K562 (cell line): ENCODE results near the gene TUBA1A. TPM values are rescaled to one million over a fixed set of nuclear protein-coding genes. Genes with fewer than 3 reads are reported as not detected.

Source experiments
- ATAC-seq: fragments of 200-7000 bp; cut with Tn5 transposase; 3 replicates; pipeline ENCODE4 v1.9.1; 2020; ENCODE audit warnings: moderate library complexity
- BruUV-seq: library from RNA; stranded (reverse); fragments of 400-500 nt; replicated peaks from 2 replicates; lab custom pipeline; 2021; lab: Mats Ljungman, UMichigan
- CTCF ChIA-PET: fragments of 300-600 bp; formaldehyde crosslinking; extraction: SDS; loops from one replicate; lab custom pipeline; 2021; ENCODE audit warnings: low intra/inter-chr PET ratio; lab: Yijun Ruan, JAX
- POLR2A ChIA-PET: fragments of 300-600, 350-650 bp; sonication (Branson Sonifier 250); formaldehyde crosslinking; extraction: SDS; loops from one replicate; lab custom pipeline; 2021; ENCODE audit warnings: antibody characterized with exemption, inconsistent platforms; lab: Yijun Ruan, JAX
- DNase-seq, 4 experiments: peaks; one replicate each; pipeline versions ENCODE4 v3.0.0 to v3.0.0-alpha.2; 2011 to 2018; ENCODE audit warnings: low spot score in 3 of 4, mixed read lengths in 3 of 4; ENCODE audit errors: extremely low read depth in 1 of 4
- FAIRE-seq: peaks from 2 replicates; lab custom pipeline; 2011; peaks lifted over from hg19 to GRCh38; lab: Jason Lieb, UNC
- H2AFZ ChIP-seq: 2 replicates; pipeline ENCODE4 v1.6.0; 2011; ENCODE audit warnings: low read depth, low read length, control low read depth, inconsistent platforms
- H3K27ac ChIP-seq: fragments of 200-600 bp; 3 replicates; pipeline ENCODE4 v1.8.0; 2011; ENCODE audit warnings: low read depth, mild to moderate bottlenecking, control low read depth, inconsistent platforms, low read length, moderate library complexity, mixed read lengths; ENCODE audit errors: extremely low read depth
- H3K27me3 ChIP-seq, 2 experiments: fragments of 300-600 bp in 1 of 2; 2 replicates in 1 of 2; 3 replicates in 1 of 2; pipeline versions ENCODE4 v1.6.0 to v1.8.0; 2011; ENCODE audit warnings: inconsistent platforms in 2 of 2, low read length in 2 of 2, mild to moderate bottlenecking in 1 of 2, mixed read lengths in 1 of 2, moderate library complexity in 1 of 2; ENCODE audit not compliant: control insufficient read depth in 2 of 2, insufficient read depth in 2 of 2
- H3K36me3 ChIP-seq: fragments of 300-600 bp; 3 replicates; pipeline ENCODE4 v1.8.0; 2011; ENCODE audit warnings: mild to moderate bottlenecking, low read length, inconsistent platforms; ENCODE audit not compliant: control insufficient read depth, insufficient read depth
- H3K4me1 ChIP-seq, 2 experiments: fragments of 200-600 bp in 1 of 2; replicated peaks in 1 of 2; 2 replicates in 1 of 2; 3 replicates in 1 of 2; pipeline versions ENCODE4 v1.5.1 to v1.8.0; 2011; ENCODE audit warnings: inconsistent platforms in 2 of 2, low read length in 2 of 2, mild to moderate bottlenecking in 1 of 2, mixed read lengths in 1 of 2, moderate library complexity in 1 of 2; ENCODE audit not compliant: control insufficient read depth in 2 of 2, insufficient read depth in 2 of 2
- H3K4me2 ChIP-seq: 2 replicates; pipeline ENCODE4 v1.6.1; 2011; ENCODE audit warnings: low read length, control low read depth, inconsistent platforms, mixed read lengths; ENCODE audit not compliant: insufficient read depth
- H3K4me3 ChIP-seq: fragments of 200-600 bp; sonication (generic), shearing (Covaris generic); 2 replicates; pipeline ENCODE4 v1.5.1; 2016; ENCODE audit warnings: control low read depth, inconsistent platforms
- H3K79me2 ChIP-seq: fragments of 200-600 bp; 3 replicates; pipeline ENCODE4 v1.8.0; 2011; ENCODE audit warnings: low read length, inconsistent platforms; ENCODE audit not compliant: control insufficient read depth, insufficient read depth
- H3K9ac ChIP-seq, 2 experiments: 2 replicates each; pipeline versions ENCODE4 v1.6.0 to v1.6.1; 2011; ENCODE audit warnings: low read depth in 2 of 2, low read length in 2 of 2, control low read depth in 1 of 2, inconsistent platforms in 1 of 2, mild to moderate bottlenecking in 1 of 2, mixed read lengths in 1 of 2; ENCODE audit not compliant: insufficient read depth in 1 of 2
- H3K9me1 ChIP-seq: one replicate; pipeline ENCODE4 v1.6.0; 2011; ENCODE audit warnings: inconsistent platforms, mild to moderate bottlenecking, low read length, moderate library complexity; ENCODE audit not compliant: control insufficient read depth, insufficient read depth
- H3K9me3 ChIP-seq: replicated peaks from 2 replicates; pipeline ENCODE4 v1.5.1; 2011; ENCODE audit warnings: low read depth, low read length, inconsistent platforms; ENCODE audit not compliant: control insufficient read depth, insufficient read depth
- H4K20me1 ChIP-seq: replicated peaks from 2 replicates; pipeline ENCODE4 v1.6.1; 2011; ENCODE audit warnings: low read length, inconsistent platforms, mixed read lengths; ENCODE audit not compliant: control insufficient read depth, insufficient read depth
- HOXB6 ChIP-seq: fragments of 250-450 bp; sonication (Bioruptor Pico); IDR thresholded peaks from 2 replicates; pipeline ENCODE4 v1.5.1; 2022; ENCODE audit warnings: mild to moderate bottlenecking, borderline replicate concordance
- LARP7 ChIP-seq: fragments of 450-650 bp; IDR thresholded peaks from 2 replicates; pipeline ENCODE4 v1.6.1; 2016
- MXI1 ChIP-seq: IDR thresholded peaks from 2 replicates; pipeline ENCODE4 v1.6.1; 2011; ENCODE audit warnings: low read depth, mild to moderate bottlenecking, improper control_type of control experiment, low read length
- ZFP36 ChIP-seq: fragments of 150-350 bp; IDR thresholded peaks from 2 replicates; pipeline ENCODE4 v1.6.1; 2018; ENCODE audit warnings: low read length, low read depth; ENCODE audit not compliant: partially characterized antibody
- ZNF668 ChIP-seq: fragments of 250-450 bp; sonication (Bioruptor Pico); IDR thresholded peaks from 2 replicates; pipeline ENCODE4 v1.8.0; 2022; ENCODE audit warnings: mild to moderate bottlenecking, inconsistent platforms
- WGBS: fragments of 100-300 bp; shearing (Covaris generic); methylation state at CpG from one replicate; pipeline ENCODE4 v1.1.6; 2016; ENCODE audit warnings: low coverage, mixed read lengths; ENCODE audit not compliant: insufficient coverage; ENCODE audit errors: missing lambda C conversion rate; 5-methylcytosine and 5-hydroxymethylcytosine counted together
- in situ Hi-C: fragments of 300-500 bp; cut with MboI; formaldehyde crosslinking; loops from 4 replicates; pipeline ENCODE4 v1.15.0; 2018; ENCODE audit warnings: inconsistent platforms, mixed read lengths
- intact Hi-C: fragments of 100-400 bp; cut with micrococcal nuclease; formaldehyde crosslinking; loops from 2 replicates; pipeline ENCODE4 v1.14.2; 2022
- polyA plus RNA-seq, 8 experiments: library from polyadenylated mRNA; depleted of rRNA in 4 of 8; stranded (reverse) in 5 of 8; unstranded in 3 of 8; fragments of >200 nt; fragmentation: Nextera tagmentation in 2 of 8; fragmentation: Illumina TruSeq in 1 of 8; extraction: Ambion mirVana in 2 of 8; extraction: Trizol in 1 of 8; gene quantifications; 2 replicates each; pipeline versions ENCODE4 v1.2.1 to v1.2.3, GENCODE V29; 2011 to 2014; ENCODE audit warnings: inconsistent platforms in 1 of 8, missing spikeins in 1 of 8
- total RNA-seq, 7 experiments: library from RNA; depleted of rRNA in 6 of 7; stranded (reverse); fragments of >200 nt in 6 of 7; fragmentation: Illumina TruSeq in 2 of 7; extraction: Trizol in 2 of 7; gene quantifications; 2 replicates each; pipeline versions ENCODE4 v1.2.1 to v1.2.3, GENCODE V29; 2011 to 2021; ENCODE audit warnings: low replicate concordance in 1 of 7
- TF ChIP-seq, protein P1 (sequence below): fragments of 250-450 bp; sonication (Bioruptor Pico); IDR thresholded peaks from 2 replicates; pipeline ENCODE4 v1.8.0; 2021; ENCODE audit warnings: borderline replicate concordance, mild to moderate bottlenecking, moderate library complexity; ENCODE audit not compliant: poor library complexity, severe bottlenecking
- TF ChIP-seq, protein P2 (sequence below): fragments of 450-650 bp; formaldehyde crosslinking; IDR thresholded peaks from 2 replicates; pipeline ENCODE4 v1.4.0; 2020; ENCODE audit warnings: mild to moderate bottlenecking, moderate library complexity
- TF ChIP-seq, protein P3 (sequence below), 2 experiments: fragments of 450-650 bp in 1 of 2; sonication (generic) in 1 of 2; formaldehyde crosslinking in 1 of 2; IDR thresholded peaks; 2 replicates each; pipeline versions ENCODE4 v1.7.1 to v1.9.0; 2016 to 2022; ENCODE audit warnings: inconsistent platforms in 1 of 2, mild to moderate bottlenecking in 1 of 2, missing genetic modification reagents in 1 of 2

Gene TUBA1A
- total and polyA plus RNA-seq, 9 of the 15 experiments (the other 6 are each of a cell fraction or from before 2014, with no cell fraction given) = 7.4 to 45.1 (median 11.9) TPM

DNA sequence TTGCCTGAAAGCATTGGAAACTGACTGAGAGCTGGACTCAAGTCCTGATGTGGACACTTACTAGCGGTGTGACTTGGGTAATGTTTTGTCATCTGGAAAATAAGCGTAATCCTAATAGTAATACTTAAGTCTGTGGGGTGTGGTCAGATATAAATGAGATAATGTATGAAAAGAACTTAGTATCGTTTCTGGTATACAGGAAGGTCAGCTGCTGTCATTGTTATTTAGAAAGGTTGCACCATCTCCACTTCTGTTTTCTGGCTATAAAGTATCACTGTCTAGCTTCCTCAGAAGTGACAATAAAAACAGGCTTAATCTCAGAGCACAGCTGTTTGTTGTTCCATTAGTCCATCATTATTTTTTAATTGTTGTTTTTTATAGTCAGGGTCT, 41.9 kb upstream of the TUBA1A start (continued):
- no peak for TF ChIP-seq ZFP36

DNA sequence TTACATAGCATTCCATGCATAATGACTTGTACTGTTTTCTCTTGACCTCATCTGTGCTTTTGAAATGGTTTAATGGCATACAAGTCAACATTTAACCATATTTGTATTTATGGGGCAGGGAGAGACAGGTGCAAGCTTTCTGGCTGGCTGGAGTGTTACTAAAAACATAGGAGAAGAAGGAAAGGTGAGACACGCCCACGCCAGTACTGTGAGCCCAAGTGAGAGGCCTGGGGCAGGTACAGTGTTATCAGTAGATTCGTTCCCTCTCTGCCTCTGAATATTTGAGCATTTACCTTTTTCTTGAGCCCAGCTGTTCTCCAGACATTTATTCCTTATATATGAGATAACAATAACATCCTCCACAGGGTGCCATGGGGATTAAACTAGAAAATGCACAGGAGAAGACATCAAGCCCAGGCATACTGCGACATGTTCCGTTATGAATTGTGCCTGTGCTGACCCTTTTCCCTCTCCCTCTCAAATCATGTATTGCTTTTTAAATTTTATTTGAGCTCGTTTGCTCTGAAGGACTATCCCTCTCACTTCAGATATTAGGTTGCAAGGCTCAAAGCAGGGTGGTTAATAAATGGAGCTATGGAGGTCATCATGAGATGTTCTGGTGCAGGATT, 41.4 kb upstream of the TUBA1A start:
- POLR2A ChIA-PET = interaction anchor here (0.6 to 4.2 kb wide), 4 partner anchors 8 to 136 kb away, joined by 3 to 46 read pairs (median 26); partner anchors contain the start of genes TUBA1B and TUBA1C
- H3K27me3 ChIP-seq = no peaks in the 10 kb centered on the region
- no TSS peak for BruUV-seq
- TF ChIP-seq, protein P1, sequence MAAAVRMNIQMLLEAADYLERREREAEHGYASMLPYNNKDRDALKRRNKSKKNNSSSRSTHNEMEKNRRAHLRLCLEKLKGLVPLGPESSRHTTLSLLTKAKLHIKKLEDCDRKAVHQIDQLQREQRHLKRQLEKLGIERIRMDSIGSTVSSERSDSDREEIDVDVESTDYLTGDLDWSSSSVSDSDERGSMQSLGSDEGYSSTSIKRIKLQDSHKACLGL = no peak
- TF ChIP-seq, protein P2, sequence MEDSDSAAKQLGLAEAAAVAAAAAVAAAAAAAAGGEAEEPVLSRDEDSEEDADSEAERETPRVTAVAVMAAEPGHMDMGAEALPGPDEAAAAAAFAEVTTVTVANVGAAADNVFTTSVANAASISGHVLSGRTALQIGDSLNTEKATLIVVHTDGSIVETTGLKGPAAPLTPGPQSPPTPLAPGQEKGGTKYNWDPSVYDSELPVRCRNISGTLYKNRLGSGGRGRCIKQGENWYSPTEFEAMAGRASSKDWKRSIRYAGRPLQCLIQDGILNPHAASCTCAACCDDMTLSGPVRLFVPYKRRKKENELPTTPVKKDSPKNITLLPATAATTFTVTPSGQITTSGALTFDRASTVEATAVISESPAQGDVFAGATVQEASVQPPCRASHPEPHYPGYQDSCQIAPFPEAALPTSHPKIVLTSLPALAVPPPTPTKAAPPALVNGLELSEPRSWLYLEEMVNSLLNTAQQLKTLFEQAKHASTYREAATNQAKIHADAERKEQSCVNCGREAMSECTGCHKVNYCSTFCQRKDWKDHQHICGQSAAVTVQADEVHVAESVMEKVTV (CRISPR knock-in tag) = no peak
- TF ChIP-seq, protein P3, sequence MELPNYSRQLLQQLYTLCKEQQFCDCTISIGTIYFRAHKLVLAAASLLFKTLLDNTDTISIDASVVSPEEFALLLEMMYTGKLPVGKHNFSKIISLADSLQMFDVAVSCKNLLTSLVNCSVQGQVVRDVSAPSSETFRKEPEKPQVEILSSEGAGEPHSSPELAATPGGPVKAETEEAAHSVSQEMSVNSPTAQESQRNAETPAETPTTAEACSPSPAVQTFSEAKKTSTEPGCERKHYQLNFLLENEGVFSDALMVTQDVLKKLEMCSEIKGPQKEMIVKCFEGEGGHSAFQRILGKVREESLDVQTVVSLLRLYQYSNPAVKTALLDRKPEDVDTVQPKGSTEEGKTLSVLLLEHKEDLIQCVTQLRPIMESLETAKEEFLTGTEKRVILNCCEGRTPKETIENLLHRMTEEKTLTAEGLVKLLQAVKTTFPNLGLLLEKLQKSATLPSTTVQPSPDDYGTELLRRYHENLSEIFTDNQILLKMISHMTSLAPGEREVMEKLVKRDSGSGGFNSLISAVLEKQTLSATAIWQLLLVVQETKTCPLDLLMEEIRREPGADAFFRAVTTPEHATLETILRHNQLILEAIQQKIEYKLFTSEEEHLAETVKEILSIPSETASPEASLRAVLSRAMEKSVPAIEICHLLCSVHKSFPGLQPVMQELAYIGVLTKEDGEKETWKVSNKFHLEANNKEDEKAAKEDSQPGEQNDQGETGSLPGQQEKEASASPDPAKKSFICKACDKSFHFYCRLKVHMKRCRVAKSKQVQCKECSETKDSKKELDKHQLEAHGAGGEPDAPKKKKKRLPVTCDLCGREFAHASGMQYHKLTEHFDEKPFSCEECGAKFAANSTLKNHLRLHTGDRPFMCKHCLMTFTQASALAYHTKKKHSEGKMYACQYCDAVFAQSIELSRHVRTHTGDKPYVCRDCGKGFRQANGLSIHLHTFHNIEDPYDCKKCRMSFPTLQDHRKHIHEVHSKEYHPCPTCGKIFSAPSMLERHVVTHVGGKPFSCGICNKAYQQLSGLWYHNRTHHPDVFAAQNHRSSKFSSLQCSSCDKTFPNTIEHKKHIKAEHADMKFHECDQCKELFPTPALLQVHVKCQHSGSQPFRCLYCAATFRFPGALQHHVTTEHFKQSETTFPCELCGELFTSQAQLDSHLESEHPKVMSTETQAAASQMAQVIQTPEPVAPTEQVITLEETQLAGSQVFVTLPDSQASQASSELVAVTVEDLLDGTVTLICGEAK (IDR thresholded peaks at IDR 0.05) = no peak
- TF ChIP-seq, protein P3 (CRISPR knock-in tag; IDR thresholded peaks at IDR 0.05) = no peak
- TF ChIP-seq MXI1 (no peak), ZNF668 (CRISPR knock-in tag) (no peak), HOXB6 (CRISPR knock-in tag) (no peak), LARP7 (no peak)

More for the DNA sequence above, 41.4 kb upstream of the TUBA1A start:
- no peak overlapping the region for H3K4me3 ChIP-seq
- no peak overlapping the region for H3K4me2 ChIP-seq
- no peak for FAIRE-seq
- H3K9me3 ChIP-seq = no peaks in the 10 kb centered on the region
- no peak for DNase-seq
- H2AFZ ChIP-seq = no peak overlapping the region
- WGBS = 73% methylated on average over 6 of the region's 6 CpGs
- no peak overlapping the region for H3K27ac ChIP-seq
- in situ Hi-C loops = loop anchor here (5.0 kb wide), 2 partner anchors 88 to 168 kb away; partner anchors contain the start of gene KMT2D
- no peaks in the 10 kb centered on the region for H3K36me3 ChIP-seq
- CTCF ChIA-PET = no interaction called here
- peaks cover 26 to 37% of the 10 kb centered on the region in 2 experiments for H3K4me1 ChIP-seq
- H3K9me1 ChIP-seq = no peaks in the 10 kb centered on the region
- ATAC-seq = no peak
- intact Hi-C loops = loop anchor here (10.0 kb wide), 1 partner anchor 235 kb away; the partner anchor contains the start of gene DDN
- H4K20me1 ChIP-seq = 0 out of 2 replicates have a peak, but pooled peaks cover 2% of the 10 kb centered on the region
- no peak overlapping the region for H3K9ac ChIP-seq
- H3K79me2 ChIP-seq = no peaks in the 10 kb centered on the region; the same call in 1 of the 3 replicates
